ENCODE data around the gene PLPPR1.

PLPPR1 gene

DNA sequence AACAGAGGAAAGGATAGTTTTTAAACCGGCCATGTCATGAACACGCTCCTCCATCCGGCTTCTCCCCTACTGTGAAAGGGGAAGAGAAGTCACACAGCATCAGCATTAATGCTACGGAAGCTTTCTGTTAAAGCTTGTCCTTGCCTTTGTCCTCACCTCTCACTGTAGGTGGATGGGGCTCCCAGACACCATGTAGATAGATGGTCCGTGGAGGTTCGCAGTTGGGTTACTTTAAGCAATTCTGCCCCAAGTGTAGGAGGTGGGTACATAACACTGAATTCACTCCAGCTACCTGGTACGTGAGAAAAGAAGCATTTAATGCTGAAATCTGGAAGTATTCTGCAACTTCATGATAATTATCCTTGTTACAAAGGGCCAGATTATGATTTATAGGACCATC, 190.5 kb downstream of the PLPPR1 start:
- DNase-seq (ENCODE audit: low read depth) = no peak
- H3K4me3 ChIP-seq (ENCODE audit: low read depth, low read length) = no peak overlapping the region
- TF ChIP-seq, protein P1, sequence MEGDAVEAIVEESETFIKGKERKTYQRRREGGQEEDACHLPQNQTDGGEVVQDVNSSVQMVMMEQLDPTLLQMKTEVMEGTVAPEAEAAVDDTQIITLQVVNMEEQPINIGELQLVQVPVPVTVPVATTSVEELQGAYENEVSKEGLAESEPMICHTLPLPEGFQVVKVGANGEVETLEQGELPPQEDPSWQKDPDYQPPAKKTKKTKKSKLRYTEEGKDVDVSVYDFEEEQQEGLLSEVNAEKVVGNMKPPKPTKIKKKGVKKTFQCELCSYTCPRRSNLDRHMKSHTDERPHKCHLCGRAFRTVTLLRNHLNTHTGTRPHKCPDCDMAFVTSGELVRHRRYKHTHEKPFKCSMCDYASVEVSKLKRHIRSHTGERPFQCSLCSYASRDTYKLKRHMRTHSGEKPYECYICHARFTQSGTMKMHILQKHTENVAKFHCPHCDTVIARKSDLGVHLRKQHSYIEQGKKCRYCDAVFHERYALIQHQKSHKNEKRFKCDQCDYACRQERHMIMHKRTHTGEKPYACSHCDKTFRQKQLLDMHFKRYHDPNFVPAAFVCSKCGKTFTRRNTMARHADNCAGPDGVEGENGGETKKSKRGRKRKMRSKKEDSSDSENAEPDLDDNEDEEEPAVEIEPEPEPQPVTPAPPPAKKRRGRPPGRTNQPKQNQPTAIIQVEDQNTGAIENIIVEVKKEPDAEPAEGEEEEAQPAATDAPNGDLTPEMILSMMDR (conservative IDR thresholded peaks at IDR 0.05; ENCODE audit: low read depth, low read length) = no peak

DNA sequence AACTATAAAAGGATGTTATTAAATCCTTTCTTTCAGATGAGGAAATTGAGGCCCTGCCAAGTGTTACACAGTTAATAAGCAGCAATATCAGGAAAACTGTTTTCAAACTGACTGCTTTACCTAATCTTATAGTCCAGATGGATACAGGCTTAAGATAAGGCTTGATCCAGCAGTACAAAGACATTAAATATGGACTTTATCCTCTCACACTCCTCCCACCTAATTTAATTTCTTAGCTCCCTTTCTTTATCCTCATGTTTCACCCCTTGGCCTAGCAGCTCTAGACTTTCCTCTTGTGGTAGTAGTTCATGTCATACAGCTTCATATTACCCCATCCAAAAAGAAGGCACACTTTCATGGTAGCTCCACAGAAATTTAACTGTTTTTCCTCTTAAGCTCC, 191.8 kb downstream of the PLPPR1 start:
- TF ChIP-seq, protein P1 (conservative IDR thresholded peaks at IDR 0.05; ENCODE audit: low read depth, low read length) = no peak
- H3K4me3 ChIP-seq (ENCODE audit: low read depth, low read length) = no peak overlapping the region
- DNase-seq (ENCODE audit: low read depth) = no peak

DNA sequence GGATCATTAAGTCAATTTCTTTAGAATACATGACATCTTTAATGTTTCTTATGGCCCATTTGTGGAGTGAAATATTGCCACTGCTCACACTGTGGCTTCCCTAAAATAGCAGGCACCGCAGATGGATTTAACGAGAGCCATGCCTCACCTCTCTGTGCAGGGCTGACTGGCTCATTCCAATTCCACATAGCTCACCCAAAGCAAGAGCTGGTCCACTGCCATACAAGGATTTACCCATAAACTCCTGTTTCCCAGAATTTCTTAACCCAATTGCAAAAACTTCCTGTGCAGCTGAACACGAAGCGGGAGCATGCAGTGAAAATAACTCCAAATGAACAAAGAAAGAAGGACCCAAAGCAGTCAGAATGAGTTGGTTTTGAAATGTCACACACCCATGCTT, 196.7 kb downstream of the PLPPR1 start:
- TF ChIP-seq, protein P1 (conservative IDR thresholded peaks at IDR 0.05; ENCODE audit: low read depth, low read length) = no peak
- H3K4me3 ChIP-seq (ENCODE audit: low read depth, low read length) = no peak overlapping the region
- DNase-seq (ENCODE audit: low read depth) = no peak

DNA sequence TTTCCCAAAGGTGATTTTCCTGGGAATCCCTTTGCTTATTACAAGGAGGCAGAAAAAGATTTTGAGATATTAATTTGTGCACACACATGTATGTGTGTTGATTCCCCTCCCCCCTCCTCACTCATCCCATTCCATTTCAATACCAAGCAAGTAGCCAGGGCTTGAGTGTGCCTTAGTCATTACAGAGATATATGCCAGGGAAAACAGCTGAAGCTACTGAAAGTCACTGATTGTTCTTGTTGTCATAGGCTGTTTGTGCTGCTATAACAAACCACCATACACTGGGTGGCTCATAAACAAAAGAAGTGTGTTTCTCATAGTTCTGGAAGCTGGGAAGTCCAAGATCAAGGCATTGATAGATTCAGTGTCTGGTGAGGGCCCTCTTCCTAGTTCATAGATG, 197.6 kb downstream of the PLPPR1 start:
- no peak overlapping the region for H3K4me3 ChIP-seq (ENCODE audit: low read depth, low read length)
- no peak for DNase-seq (ENCODE audit: low read depth)
- TF ChIP-seq, protein P1 (conservative IDR thresholded peaks at IDR 0.05; ENCODE audit: low read depth, low read length) = no peak

DNA sequence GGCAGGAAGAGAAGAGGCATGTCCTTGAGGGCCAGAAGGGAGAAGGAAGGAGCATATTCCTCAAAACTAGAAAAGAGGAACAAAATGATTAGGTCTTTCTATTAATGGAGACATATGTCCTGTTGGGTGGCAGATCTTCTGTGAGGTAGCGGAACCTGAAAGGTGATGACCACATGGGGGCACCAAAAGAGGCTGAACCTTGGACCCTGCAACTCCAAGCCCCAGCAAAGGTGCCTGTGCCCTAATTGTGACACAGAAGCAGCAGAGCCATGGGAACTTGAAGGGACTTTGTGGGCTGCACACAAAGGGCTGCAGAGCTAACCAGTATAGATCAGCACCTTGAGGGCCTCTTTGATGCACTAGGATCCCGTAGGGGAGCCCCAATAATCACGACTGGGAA, 198.3 kb downstream of the PLPPR1 start:
- TF ChIP-seq, protein P1 (conservative IDR thresholded peaks at IDR 0.05; ENCODE audit: low read depth, low read length) = no peak

DNA sequence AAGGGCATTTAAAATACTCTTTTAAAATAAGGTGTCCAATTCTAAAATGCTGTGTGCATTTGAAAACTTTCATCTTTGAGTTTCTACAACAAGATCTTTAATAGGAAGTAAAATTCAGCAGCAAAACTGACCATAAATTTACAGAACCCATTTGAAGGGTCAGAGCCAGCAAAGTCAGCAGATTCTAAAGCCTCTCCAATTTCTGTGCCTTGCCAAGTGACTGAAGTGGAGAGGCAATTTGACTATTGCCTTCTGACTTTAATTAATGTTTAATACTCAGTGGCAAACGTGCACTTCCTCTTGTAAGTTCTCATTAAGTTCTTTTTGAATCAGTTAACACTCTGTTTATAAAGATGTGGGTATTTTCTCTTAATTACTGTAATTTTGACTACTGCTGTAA, 201.1 kb downstream of the PLPPR1 start:
- DNase-seq (ENCODE audit: low read depth) = no peak
- H3K4me3 ChIP-seq (ENCODE audit: low read depth, low read length) = no peak overlapping the region
- TF ChIP-seq, protein P1 (conservative IDR thresholded peaks at IDR 0.05; ENCODE audit: low read depth, low read length) = no peak

More for the DNA sequence above, 198.3 kb downstream of the PLPPR1 start:
- H3K4me3 ChIP-seq (ENCODE audit: low read depth, low read length) = no peak overlapping the region
- no peak for DNase-seq (ENCODE audit: low read depth)

DNA sequence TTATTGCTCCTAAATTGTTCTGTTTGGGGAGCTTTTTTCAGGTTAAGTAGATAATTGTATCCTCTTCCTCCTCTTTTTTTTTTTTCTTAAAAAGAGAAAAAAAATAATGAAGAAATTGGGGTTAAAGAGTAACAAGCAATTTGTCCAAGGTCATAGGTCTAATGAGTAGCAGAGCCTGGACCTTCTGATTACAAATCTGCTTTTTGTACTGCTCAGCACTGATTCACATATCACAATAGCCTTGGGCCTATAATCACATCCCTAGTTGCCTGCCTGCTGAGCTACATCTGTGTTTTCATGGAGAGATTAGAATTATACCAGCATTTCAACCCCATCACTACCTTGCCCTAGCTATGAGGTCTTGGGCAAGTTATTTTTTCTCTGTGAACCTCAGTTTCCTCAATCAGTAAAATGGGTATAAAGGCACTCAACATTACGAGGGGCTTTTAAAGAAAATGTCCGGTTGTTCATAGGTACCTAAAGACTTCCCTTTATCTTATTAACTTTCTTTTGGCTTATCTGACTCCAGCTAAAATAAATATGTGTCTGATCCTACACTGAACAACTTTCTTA, 204.0 kb downstream of the PLPPR1 start:
- no peak for DNase-seq (ENCODE audit: low read depth)
- TF ChIP-seq, protein P1 (conservative IDR thresholded peaks at IDR 0.05; ENCODE audit: low read depth, low read length) = no peak
- H3K4me3 ChIP-seq (ENCODE audit: low read depth, low read length) = no peak overlapping the region
